HepG2 (cell line): ENCODE results near the gene HRH3. TPM values are rescaled to one million over a fixed set of nuclear protein-coding genes. Genes with fewer than 3 reads are reported as not detected.

ENCODE experiments used
- BCL3 ChIP-seq: sonication (generic); formaldehyde crosslinking; IDR thresholded peaks from 2 replicates; pipeline ENCODE4 v1.5.1; 2020; ENCODE audit warnings: mild to moderate bottlenecking, missing genetic modification reagents, moderate library complexity
- BCL6 ChIP-seq: IDR thresholded peaks from 2 replicates; pipeline ENCODE4 v1.6.1; 2016; ENCODE audit warnings: missing genetic modification reagents, missing compliant biosample characterization
- CBFB ChIP-seq: sonication (generic); formaldehyde crosslinking; IDR thresholded peaks from 2 replicates; pipeline ENCODE4 v1.4.0; 2020; ENCODE audit warnings: missing genetic modification reagents
- GMEB1 ChIP-seq: sonication (generic); formaldehyde crosslinking; IDR thresholded peaks from 2 replicates; pipeline ENCODE4 v1.5.1; 2020; ENCODE audit warnings: missing genetic modification reagents, mild to moderate bottlenecking, borderline replicate concordance
- JUNB ChIP-seq: sonication (generic); formaldehyde crosslinking; IDR thresholded peaks from 2 replicates; pipeline ENCODE4 v1.8.0; 2022; ENCODE audit warnings: missing genetic modification reagents, mild to moderate bottlenecking, borderline replicate concordance
- KLF11 ChIP-seq: IDR thresholded peaks from 2 replicates; pipeline ENCODE4 v1.6.1; 2016; ENCODE audit warnings: missing compliant biosample characterization
- KLF6 ChIP-seq: IDR thresholded peaks from 2 replicates; pipeline ENCODE4 v1.8.0; 2016; ENCODE audit warnings: missing biosample characterization, missing genetic modification reagents
- MAFK ChIP-seq, 2 experiments: IDR thresholded peaks in 1 of 2; conservative IDR thresholded peaks in 1 of 2; 2 replicates each; pipeline ENCODE4 v1.6.1; 2011; ENCODE audit warnings: improper control_type of control experiment in 2 of 2, low read length in 2 of 2
- MED8 ChIP-seq: sonication (generic); formaldehyde crosslinking; IDR thresholded peaks from 2 replicates; pipeline ENCODE4 v1.8.1; 2023; ENCODE audit warnings: mild to moderate bottlenecking, missing genetic modification reagents; ENCODE audit not compliant: insufficient replicate concordance
- MEIS2 ChIP-seq: sonication (generic); formaldehyde crosslinking; IDR thresholded peaks from 2 replicates; pipeline ENCODE4 v1.9.0; 2021; ENCODE audit warnings: mild to moderate bottlenecking, missing genetic modification reagents
- MIXL1 ChIP-seq: IDR thresholded peaks from 2 replicates; pipeline ENCODE4 v1.6.1; 2016
- RFXAP ChIP-seq: sonication (generic); formaldehyde crosslinking; IDR thresholded peaks from 2 replicates; pipeline ENCODE4 v1.4.0; 2020; ENCODE audit warnings: missing genetic modification reagents, borderline replicate concordance
- SIN3B ChIP-seq: fragments of 150-350 bp; IDR thresholded peaks from 2 replicates; pipeline ENCODE4 v1.6.1; 2014; ENCODE audit warnings: low read length
- SIX4 ChIP-seq: sonication (generic); formaldehyde crosslinking; IDR thresholded peaks from 2 replicates; pipeline ENCODE4 v1.4.0; 2020; ENCODE audit warnings: missing genetic modification reagents
- SMYD3 ChIP-seq: sonication (generic); formaldehyde crosslinking; IDR thresholded peaks from 2 replicates; pipeline ENCODE4 v1.8.1; 2023; ENCODE audit warnings: mild to moderate bottlenecking, missing genetic modification reagents
- SNAPC2 ChIP-seq: sonication (generic); formaldehyde crosslinking; IDR thresholded peaks from 2 replicates; pipeline ENCODE4 v1.8.1; 2022; ENCODE audit warnings: mild to moderate bottlenecking, missing genetic modification reagents
- THAP11 ChIP-seq: IDR thresholded peaks from 2 replicates; pipeline ENCODE4 v1.6.1; 2016; ENCODE audit warnings: missing biosample characterization, missing genetic modification reagents
- ZBTB8A ChIP-seq: sonication (generic); formaldehyde crosslinking; IDR thresholded peaks from 2 replicates; pipeline ENCODE4 v1.4.0; 2020; ENCODE audit warnings: mild to moderate bottlenecking, low read depth, missing genetic modification reagents, borderline replicate concordance
- ZNF17 ChIP-seq: sonication (generic); formaldehyde crosslinking; IDR thresholded peaks from 2 replicates; pipeline ENCODE4 v1.5.0; 2020; ENCODE audit warnings: mild to moderate bottlenecking, missing genetic modification reagents
- ZNF296 ChIP-seq: sonication (generic); formaldehyde crosslinking; conservative IDR thresholded peaks from 2 replicates; pipeline ENCODE4 v1.5.0; 2020; ENCODE audit warnings: mild to moderate bottlenecking, missing genetic modification reagents
- ZNF350 ChIP-seq: sonication (generic); formaldehyde crosslinking; IDR thresholded peaks from 2 replicates; pipeline ENCODE4 v1.4.0; 2020; ENCODE audit warnings: mild to moderate bottlenecking, low read depth, missing genetic modification reagents, borderline replicate concordance
- ZNF432 ChIP-seq: sonication (generic); formaldehyde crosslinking; IDR thresholded peaks from 2 replicates; pipeline ENCODE4 v1.5.0; 2020; ENCODE audit warnings: missing genetic modification reagents, mild to moderate bottlenecking, borderline replicate concordance
- ZNF441 ChIP-seq: sonication (generic); formaldehyde crosslinking; IDR thresholded peaks from 2 replicates; pipeline ENCODE4 v1.7.0; 2021; ENCODE audit warnings: missing genetic modification reagents, borderline replicate concordance
- ZNF556 ChIP-seq: sonication (generic); formaldehyde crosslinking; IDR thresholded peaks from 2 replicates; pipeline ENCODE4 v1.4.0; 2020; ENCODE audit warnings: mild to moderate bottlenecking, missing genetic modification reagents, borderline replicate concordance
- ZNF576 ChIP-seq: sonication (generic); formaldehyde crosslinking; IDR thresholded peaks from 2 replicates; pipeline ENCODE4 v1.4.0; 2020; ENCODE audit warnings: mild to moderate bottlenecking, missing genetic modification reagents
- ZNF709 ChIP-seq: sonication (generic); formaldehyde crosslinking; IDR thresholded peaks from 2 replicates; pipeline ENCODE4 v1.5.0; 2020; ENCODE audit warnings: mild to moderate bottlenecking, missing genetic modification reagents
- ZSCAN12 ChIP-seq: sonication (generic); formaldehyde crosslinking; IDR thresholded peaks from 2 replicates; pipeline ENCODE4 v1.9.0; 2021; ENCODE audit warnings: mild to moderate bottlenecking, missing genetic modification reagents
- polyA plus RNA-seq, 8 experiments: library from polyadenylated mRNA; depleted of rRNA in 3 of 8; stranded (reverse) in 7 of 8; unstranded in 1 of 8; fragments of >200 nt; fragmentation: Illumina TruSeq in 4 of 8; extraction: Trizol in 4 of 8; gene quantifications; 2 replicates each; pipeline versions ENCODE4 v1.2.1 to v1.2.3, GENCODE V29; 2011 to 2016; ENCODE audit warnings: low read depth in 4 of 8, missing spikeins in 1 of 8, mixed read lengths in 1 of 8; ENCODE audit not compliant: insufficient read depth in 1 of 8
- total RNA-seq, 5 experiments: library from RNA; depleted of rRNA; stranded (reverse); fragments of >200 nt; fragmentation: Illumina TruSeq; extraction: Trizol; gene quantifications; 2 replicates each; pipeline ENCODE4 v1.2.3, GENCODE V29; 2016; ENCODE audit warnings: low read depth in 1 of 5

HRH3 gene
- total and polyA plus RNA-seq, 2 of the 13 experiments (the other 11 are each of a cell fraction or from before 2014, with no cell fraction given): 0.18 TPM; not detected in 1

- TF ChIP-seq BCL6 (CRISPR knock-in tag): peak; percentile 51; the same call in 1 of the 2 replicates
- no peak for TF ChIP-seq ZNF556 (CRISPR knock-in tag)
- TF ChIP-seq ZNF576 (CRISPR knock-in tag): no peak
- TF ChIP-seq GMEB1 (CRISPR knock-in tag): 0 out of 2 replicates have a peak, but pooled peaks have one; percentile 35
- TF ChIP-seq KLF11: no peak
- TF ChIP-seq SMYD3 (CRISPR knock-in tag): no peak
- no peak for TF ChIP-seq ZBTB8A (CRISPR knock-in tag)
- no peak for TF ChIP-seq ZNF432 (CRISPR knock-in tag)
- peak; percentile 63 for TF ChIP-seq MED8 (CRISPR knock-in tag)
- TF ChIP-seq ZSCAN12 (CRISPR knock-in tag): peak; percentile 69; the same call in 1 of the 2 replicates
- no peak for TF ChIP-seq SIN3B
- no peak for TF ChIP-seq RFXAP (CRISPR knock-in tag)
- peak; percentile 93 for TF ChIP-seq MEIS2 (CRISPR knock-in tag)
- no peak; the same call in 1 of the 2 replicates for TF ChIP-seq ZNF296 (CRISPR knock-in tag)
- TF ChIP-seq THAP11 (CRISPR knock-in tag): peak; percentile 68
- peak; percentile 81; the same call in 1 of the 2 replicates for TF ChIP-seq KLF6 (CRISPR knock-in tag)
- no peak for TF ChIP-seq SNAPC2 (CRISPR knock-in tag)
- peak; percentile 89 for TF ChIP-seq BCL3 (CRISPR knock-in tag)
- TF ChIP-seq CBFB (CRISPR knock-in tag): 0 out of 2 replicates have a peak, but pooled peaks have one; percentile 47
- peak; percentile 74; the same call in 1 of the 2 replicates for TF ChIP-seq ZNF709 (CRISPR knock-in tag)
- no peak for TF ChIP-seq ZNF350 (CRISPR knock-in tag)
- no peak for TF ChIP-seq MAFK (conservative IDR thresholded peaks at IDR 0.05 in 1 of 2, IDR thresholded peaks at IDR 0.05 in 1 of 2; ENCODE audit: low read length in 2 of 2)
- TF ChIP-seq MIXL1 (CRISPR knock-in tag): peak; percentile 65; the same call in 1 of the 2 replicates
- TF ChIP-seq ZNF441 (CRISPR knock-in tag): peak; percentile 89
- 0 out of 2 replicates have a peak, but pooled peaks have one; percentile 11 for TF ChIP-seq ZNF17 (CRISPR knock-in tag)
- TF ChIP-seq SIX4: peak; percentile 63; the same call in 1 of the 2 replicates
- TF ChIP-seq JUNB: no peak
Observed at GRCh38 chr20:62219992-62220665, at the start of gene HRH3 (continued).
